Hindlimb muscle (tissue), 1 donor: Measurements from ENCODE around the gene ANKRD6. TPM values are rescaled to one million over a fixed set of nuclear protein-coding genes. Genes with fewer than 3 reads are reported as not detected.

Source experiments
- DNase-seq: peaks from one replicate; pipeline ENCODE4 v3.0.0-alpha.2; 2013
- polyA plus RNA-seq: library from polyadenylated mRNA; unstranded; fragments of 120-200 nt; gene quantifications from one replicate; pipeline ENCODE4 v1.2.1, GENCODE V29; 2013; ENCODE audit not compliant: insufficient read length

Gene ANKRD6
- polyA plus RNA-seq, 1 donor = 7.9 TPM

GRCh38 chr6:89414215-89414614, 18.7 kb upstream of the ANKRD6 start:
- DNase-seq = no peak

- no peak for DNase-seq
Measured at GRCh38 chr6:89415185-89415584, 17.8 kb upstream of the ANKRD6 start.

GRCh38 chr6:89416796-89417195, 16.2 kb upstream of the ANKRD6 start:
- DNase-seq = no peak

GRCh38 chr6:89430201-89430962, 2.6 kb upstream of the ANKRD6 start:
- no peak for DNase-seq

- DNase-seq = no peak
Measured at GRCh38 chr6:89433252-89434149, 549 bp downstream of the ANKRD6 start.

GRCh38 chr6:89434150-89434499, 1.2 kb downstream of the ANKRD6 start:
- DNase-seq = no peak

- no peak for DNase-seq
Measured at GRCh38 chr6:89434954-89435353, 2.0 kb downstream of the ANKRD6 start.

- no peak for DNase-seq
Measured at GRCh38 chr6:89436226-89436625, 3.3 kb downstream of the ANKRD6 start.

- DNase-seq = no peak
Measured at GRCh38 chr6:89438248-89438647, 5.3 kb downstream of the ANKRD6 start.

GRCh38 chr6:89439014-89439413, 6.1 kb downstream of the ANKRD6 start:
- DNase-seq = no peak

- no peak for DNase-seq
Measured at GRCh38 chr6:89440200-89440599, 7.2 kb downstream of the ANKRD6 start.

- DNase-seq = no peak
Measured at GRCh38 chr6:89443658-89444057, 10.7 kb downstream of the ANKRD6 start.

GRCh38 chr6:89449193-89449592, 16.2 kb downstream of the ANKRD6 start:
- DNase-seq = no peak

GRCh38 chr6:89452281-89452680, 19.3 kb downstream of the ANKRD6 start:
- no peak for DNase-seq

- no peak for DNase-seq
Measured at GRCh38 chr6:89454300-89454699, 21.3 kb downstream of the ANKRD6 start.

GRCh38 chr6:89458704-89459103, 25.8 kb downstream of the ANKRD6 start:
- DNase-seq = no peak

- no peak for DNase-seq
Measured at GRCh38 chr6:89459501-89459900, 26.5 kb downstream of the ANKRD6 start.

- no peak for DNase-seq
Measured at GRCh38 chr6:89460713-89461112, 27.8 kb downstream of the ANKRD6 start.

- no peak for DNase-seq
Measured at GRCh38 chr6:89462503-89462902, 29.6 kb downstream of the ANKRD6 start.

- no peak for DNase-seq
Measured at GRCh38 chr6:89464295-89464694, 31.3 kb downstream of the ANKRD6 start.

GRCh38 chr6:89467437-89467836, 34.5 kb downstream of the ANKRD6 start:
- no peak for DNase-seq

- DNase-seq = no peak
Measured at GRCh38 chr6:89468998-89469397, 36.0 kb downstream of the ANKRD6 start.

- DNase-seq = no peak
Measured at GRCh38 chr6:89471287-89471867, 38.4 kb downstream of the ANKRD6 start.

GRCh38 chr6:89475101-89475500, 42.1 kb downstream of the ANKRD6 start:
- DNase-seq = no peak
